Progenitor cell of endocrine pancreas (in vitro differentiated cells): ENCODE measurements around the gene HMG20B. TPM values are rescaled to one million over a fixed set of nuclear protein-coding genes. Genes with fewer than 3 reads are reported as not detected.

Source experiments
- DNase-seq: peaks from one replicate; pipeline ENCODE4 v3.0.0; 2021; ENCODE audit warnings: low spot score; ENCODE audit not compliant: unreplicated experiment
- H3K27ac Mint-ChIP-seq: 2 replicates; pipeline ENCODE4 v1.8.0; 2021; ENCODE audit warnings: mild to moderate bottlenecking, moderate library complexity, mixed read lengths
- H3K27me3 Mint-ChIP-seq: 2 replicates; pipeline ENCODE4 v1.8.0; 2021; ENCODE audit warnings: mixed read lengths
- H3K36me3 Mint-ChIP-seq: 2 replicates; pipeline ENCODE4 v1.8.0; 2022; ENCODE audit warnings: mixed read lengths; ENCODE audit not compliant: insufficient read depth
- H3K4me1 Mint-ChIP-seq: 2 replicates; pipeline ENCODE4 v1.8.0; 2021; ENCODE audit warnings: low read depth, mixed read lengths
- H3K4me3 Mint-ChIP-seq: 2 replicates; pipeline ENCODE4 v1.8.0; 2021; ENCODE audit warnings: low read depth, mild to moderate bottlenecking, moderate library complexity, mixed read lengths
- H3K9me3 Mint-ChIP-seq: 2 replicates; pipeline ENCODE4 v1.8.0; 2021; ENCODE audit warnings: low read depth, mixed read lengths
- total RNA-seq: library from RNA; stranded (reverse); gene quantifications from 2 replicates; pipeline ENCODE4 v1.2.1, GENCODE V29; 2021
- TF ChIP-seq, protein P1 (sequence below): fragments of 200-600 bp; sonication (generic); IDR thresholded peaks from one replicate; pipeline ENCODE4 v1.5.0; 2021; ENCODE audit warnings: antibody characterized with exemption, mild to moderate bottlenecking; ENCODE audit not compliant: unreplicated experiment

The HMG20B gene
- total RNA-seq, 1 donor from 2014 or later: 79.7 TPM

DNA sequence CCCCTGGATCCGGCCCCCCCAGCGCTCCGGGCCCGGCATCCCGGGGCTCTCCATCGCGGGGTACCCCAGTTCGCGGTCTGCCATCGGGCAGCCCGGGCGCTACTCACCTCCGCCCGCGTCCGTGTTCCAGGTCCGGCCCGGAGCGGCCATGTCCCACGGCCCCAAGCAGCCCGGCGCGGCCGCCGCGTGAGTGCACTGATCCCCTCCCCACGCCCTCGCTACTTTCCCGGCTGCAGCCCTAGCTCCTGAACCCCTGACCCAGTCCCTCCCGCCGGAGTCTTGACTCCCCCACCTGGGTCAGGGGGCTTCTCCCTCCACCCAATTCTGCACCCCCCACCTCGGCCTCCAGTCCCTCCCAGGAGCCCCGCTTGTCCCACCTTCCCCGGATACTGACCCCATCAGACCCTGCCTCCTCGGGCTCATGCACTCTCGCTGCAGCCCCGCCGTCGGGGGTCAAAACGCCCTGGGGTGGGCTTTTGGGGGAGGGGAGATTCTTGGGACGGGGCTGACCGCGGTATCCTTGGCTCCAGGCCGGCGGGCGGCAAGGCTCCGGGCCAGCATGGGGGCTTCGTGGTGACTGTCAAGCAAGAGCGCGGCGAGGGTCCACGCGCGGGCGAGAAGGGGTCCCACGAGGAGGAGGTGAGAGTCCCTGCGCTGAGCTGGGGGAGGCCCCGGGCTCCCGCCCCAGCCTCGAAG, 566 bp downstream of the HMG20B start:
- Mint-ChIP-seq H3K9me3 (no peaks in the 10 kb centered on the region), H3K27ac (no peak overlapping the region), H3K27me3 (peaks cover 17% of the 10 kb centered on the region), H3K36me3 (peaks cover 11% of the 10 kb centered on the region), H3K4me1 (peaks cover 14% of the 10 kb centered on the region), H3K4me3 (peak overlapping the region; percentile 69)
- DNase-seq: no peak
- TF ChIP-seq, protein P1, sequence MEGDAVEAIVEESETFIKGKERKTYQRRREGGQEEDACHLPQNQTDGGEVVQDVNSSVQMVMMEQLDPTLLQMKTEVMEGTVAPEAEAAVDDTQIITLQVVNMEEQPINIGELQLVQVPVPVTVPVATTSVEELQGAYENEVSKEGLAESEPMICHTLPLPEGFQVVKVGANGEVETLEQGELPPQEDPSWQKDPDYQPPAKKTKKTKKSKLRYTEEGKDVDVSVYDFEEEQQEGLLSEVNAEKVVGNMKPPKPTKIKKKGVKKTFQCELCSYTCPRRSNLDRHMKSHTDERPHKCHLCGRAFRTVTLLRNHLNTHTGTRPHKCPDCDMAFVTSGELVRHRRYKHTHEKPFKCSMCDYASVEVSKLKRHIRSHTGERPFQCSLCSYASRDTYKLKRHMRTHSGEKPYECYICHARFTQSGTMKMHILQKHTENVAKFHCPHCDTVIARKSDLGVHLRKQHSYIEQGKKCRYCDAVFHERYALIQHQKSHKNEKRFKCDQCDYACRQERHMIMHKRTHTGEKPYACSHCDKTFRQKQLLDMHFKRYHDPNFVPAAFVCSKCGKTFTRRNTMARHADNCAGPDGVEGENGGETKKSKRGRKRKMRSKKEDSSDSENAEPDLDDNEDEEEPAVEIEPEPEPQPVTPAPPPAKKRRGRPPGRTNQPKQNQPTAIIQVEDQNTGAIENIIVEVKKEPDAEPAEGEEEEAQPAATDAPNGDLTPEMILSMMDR: no peak

DNA sequence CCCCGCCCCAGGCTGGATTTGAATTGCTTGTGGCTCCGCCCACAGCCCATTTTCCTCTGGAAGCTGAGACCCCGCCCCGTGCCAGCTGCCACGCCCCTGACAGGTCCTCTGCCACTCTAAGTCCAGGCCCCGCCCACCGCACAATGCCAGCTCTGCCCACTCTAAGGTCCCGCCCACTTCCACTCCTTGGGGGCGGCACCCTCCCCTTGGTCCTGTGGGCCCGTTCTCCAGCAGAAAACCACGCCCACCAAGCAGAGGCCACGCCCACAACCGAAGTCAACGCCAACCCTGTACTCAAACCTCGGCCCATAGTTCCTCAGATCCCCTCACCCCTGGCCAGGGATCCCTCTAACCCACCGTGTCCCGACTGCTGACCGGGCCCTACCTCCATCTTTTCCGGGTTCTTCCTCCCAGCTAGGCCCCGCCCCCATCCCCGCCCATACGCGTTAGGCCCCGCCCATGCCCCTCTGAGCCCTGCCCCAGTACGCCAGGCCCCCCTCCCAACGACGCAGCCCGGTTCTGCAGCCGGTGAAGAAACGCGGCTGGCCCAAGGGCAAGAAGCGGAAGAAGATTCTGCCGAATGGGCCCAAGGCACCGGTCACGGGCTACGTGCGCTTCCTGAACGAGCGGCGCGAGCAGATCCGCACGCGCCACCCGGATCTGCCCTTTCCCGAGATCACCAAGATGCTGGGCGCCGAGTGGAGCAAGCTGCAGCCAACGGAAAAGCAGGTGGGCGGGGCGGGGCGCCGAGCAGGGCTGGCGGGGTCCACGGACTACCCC, 1.3 kb downstream of the HMG20B start:
- TF ChIP-seq, protein P1: no peak
- Mint-ChIP-seq H3K9me3 (no peaks in the 10 kb centered on the region), H3K27ac (no peak overlapping the region), H3K36me3 (peaks cover 11% of the 10 kb centered on the region), H3K4me3 (peak overlapping the region; percentile 69), H3K4me1 (peaks cover 14% of the 10 kb centered on the region), H3K27me3 (peaks cover 22% of the 10 kb centered on the region)
- peak; percentile 54 for DNase-seq

DNA sequence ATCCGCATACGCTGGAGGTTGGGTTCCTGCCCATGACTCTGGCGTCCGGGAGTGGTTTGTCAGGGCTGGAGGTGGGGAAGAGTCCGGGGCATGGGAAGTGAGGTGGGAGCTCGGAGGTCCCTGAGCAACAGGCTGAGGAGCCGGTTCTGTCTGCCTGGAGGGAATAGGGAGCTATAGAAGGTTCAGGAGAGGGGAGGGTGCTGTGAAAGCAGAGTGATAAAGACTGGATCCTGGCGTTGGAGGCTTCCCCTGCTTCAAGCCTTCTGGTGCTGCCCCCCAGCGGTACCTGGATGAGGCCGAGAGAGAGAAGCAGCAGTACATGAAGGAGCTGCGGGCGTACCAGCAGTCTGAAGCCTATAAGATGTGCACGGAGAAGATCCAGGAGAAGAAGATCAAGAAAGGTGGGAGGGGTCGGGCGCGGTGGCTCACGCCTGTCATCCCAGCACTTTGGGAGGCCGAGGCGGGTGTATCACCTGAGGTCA, 2.6 kb downstream of the HMG20B start:
- peaks cover 14% of the 10 kb centered on the region for H3K4me1 Mint-ChIP-seq
- H3K4me3 Mint-ChIP-seq: peak overlapping the region; percentile 59
- H3K27ac Mint-ChIP-seq: peak overlapping the region; percentile 9
- H3K9me3 Mint-ChIP-seq: no peaks in the 10 kb centered on the region
- H3K36me3 Mint-ChIP-seq: peaks cover 11% of the 10 kb centered on the region
- peaks cover 35% of the 10 kb centered on the region for H3K27me3 Mint-ChIP-seq
- TF ChIP-seq, protein P1: peak; percentile 48
- DNase-seq: no peak

DNA sequence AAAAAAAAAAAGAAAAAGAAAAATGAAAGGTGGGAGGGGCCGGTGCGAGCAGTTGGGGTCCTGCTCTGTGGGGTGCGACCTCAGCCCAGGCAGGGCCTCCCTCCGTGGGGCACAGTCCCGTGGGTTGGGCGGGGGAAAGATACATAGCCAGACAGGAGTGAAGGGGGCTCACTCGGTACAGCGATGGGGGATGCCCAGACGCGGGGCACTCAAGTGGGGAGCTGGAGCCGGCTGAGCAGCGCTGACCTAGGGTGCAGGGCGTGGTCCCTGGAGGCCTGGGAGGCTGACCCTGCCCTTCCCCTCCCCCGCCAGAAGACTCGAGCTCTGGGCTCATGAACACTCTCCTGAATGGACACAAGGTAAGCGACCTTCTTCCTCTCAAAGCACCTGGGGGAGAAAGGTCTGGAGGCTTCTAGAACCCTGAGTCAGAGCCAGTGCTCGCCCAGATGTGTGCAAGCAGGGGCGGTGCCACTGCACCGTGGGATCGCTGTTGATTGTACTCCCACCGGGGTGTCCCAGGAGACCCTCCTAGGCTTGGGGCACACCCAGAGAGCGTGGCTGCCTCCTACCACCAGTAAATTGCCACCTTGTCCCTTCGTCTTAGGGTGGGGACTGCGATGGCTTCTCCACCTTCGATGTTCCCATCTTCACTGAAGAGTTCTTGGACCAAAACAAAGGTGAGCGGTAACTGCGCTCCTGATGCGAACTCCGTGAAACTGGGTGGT, 3.4 kb downstream of the HMG20B start:
- peaks cover 14% of the 10 kb centered on the region for H3K4me1 Mint-ChIP-seq
- H3K9me3 Mint-ChIP-seq: no peaks in the 10 kb centered on the region
- no peak overlapping the region for H3K27ac Mint-ChIP-seq
- peaks cover 42% of the 10 kb centered on the region for H3K27me3 Mint-ChIP-seq
- H3K4me3 Mint-ChIP-seq: peak overlapping the region; percentile 59
- TF ChIP-seq, protein P1: no peak
- peaks cover 11% of the 10 kb centered on the region for H3K36me3 Mint-ChIP-seq
- DNase-seq: no peak
